ENCODE measurements around the gene MACF1.
A peak's percentile ranks its signal among the peaks of the same experiment; 100 is the strongest.

MACF1 gene

GRCh38 chr1:39398278-39399021 is 194.0 kb downstream of the MACF1 start:
- H3K9me3 Mint-ChIP-seq, result no peaks in the 10 kb centered on the region
- peaks cover 37% of the 10 kb centered on the region for H3K4me1 Mint-ChIP-seq (ENCODE audit: low read depth)
- no peak overlapping the region for H3K4me3 Mint-ChIP-seq
- H3K36me3 Mint-ChIP-seq (ENCODE audit: low read depth), result peaks cover 10% of the 10 kb centered on the region
- no peaks in the 10 kb centered on the region for H3K27me3 Mint-ChIP-seq (ENCODE audit: low read depth)
- H3K27ac Mint-ChIP-seq, result peak overlapping the region; percentile 50

GRCh38 chr1:39401106-39401505 is 196.6 kb downstream of the MACF1 start:
- Mint-ChIP-seq H3K4me1 (ENCODE audit: low read depth) (peaks cover 26% of the 10 kb centered on the region), H3K36me3 (ENCODE audit: low read depth) (peaks cover 12% of the 10 kb centered on the region), H3K27ac (no peak overlapping the region), H3K27me3 (ENCODE audit: low read depth) (no peaks in the 10 kb centered on the region), H3K9me3 (no peaks in the 10 kb centered on the region), H3K4me3 (no peak overlapping the region)

GRCh38 chr1:39404876-39405275 is 200.4 kb downstream of the MACF1 start:
- H3K27ac Mint-ChIP-seq, result no peak overlapping the region
- no peak overlapping the region for H3K4me3 Mint-ChIP-seq
- peaks cover 28% of the 10 kb centered on the region for H3K4me1 Mint-ChIP-seq (ENCODE audit: low read depth)
- no peaks in the 10 kb centered on the region for H3K9me3 Mint-ChIP-seq
- no peaks in the 10 kb centered on the region for H3K27me3 Mint-ChIP-seq (ENCODE audit: low read depth)
- H3K36me3 Mint-ChIP-seq (ENCODE audit: low read depth), result peaks cover 12% of the 10 kb centered on the region

GRCh38 chr1:39405358-39405757 is 200.9 kb downstream of the MACF1 start:
- Mint-ChIP-seq H3K4me3 (no peak overlapping the region), H3K9me3 (no peaks in the 10 kb centered on the region), H3K36me3 (ENCODE audit: low read depth) (peaks cover 15% of the 10 kb centered on the region), H3K27ac (peak overlapping the region; percentile 14), H3K4me1 (ENCODE audit: low read depth) (peaks cover 32% of the 10 kb centered on the region), H3K27me3 (ENCODE audit: low read depth) (no peaks in the 10 kb centered on the region)

GRCh38 chr1:39406533-39407450 is 202.3 kb downstream of the MACF1 start:
- H3K27me3 Mint-ChIP-seq (ENCODE audit: low read depth), result no peaks in the 10 kb centered on the region
- peaks cover 18% of the 10 kb centered on the region for H3K36me3 Mint-ChIP-seq (ENCODE audit: low read depth)
- H3K27ac Mint-ChIP-seq, result no peak overlapping the region
- H3K4me1 Mint-ChIP-seq (ENCODE audit: low read depth), result peaks cover 42% of the 10 kb centered on the region
- peak overlapping the region; percentile 88 for H3K4me3 Mint-ChIP-seq
- no peaks in the 10 kb centered on the region for H3K9me3 Mint-ChIP-seq

GRCh38 chr1:39407510-39407895 is 203.0 kb downstream of the MACF1 start:
- H3K27me3 Mint-ChIP-seq (ENCODE audit: low read depth), result no peaks in the 10 kb centered on the region
- H3K4me3 Mint-ChIP-seq, result peak overlapping the region; percentile 88
- peaks cover 16% of the 10 kb centered on the region for H3K36me3 Mint-ChIP-seq (ENCODE audit: low read depth)
- no peaks in the 10 kb centered on the region for H3K9me3 Mint-ChIP-seq
- H3K27ac Mint-ChIP-seq, result no peak overlapping the region
- H3K4me1 Mint-ChIP-seq (ENCODE audit: low read depth), result peaks cover 49% of the 10 kb centered on the region

GRCh38 chr1:39407896-39408640 is 203.6 kb downstream of the MACF1 start:
- peak overlapping the region; percentile 68 for H3K27ac Mint-ChIP-seq
- no peaks in the 10 kb centered on the region for H3K27me3 Mint-ChIP-seq (ENCODE audit: low read depth)
- peak overlapping the region; percentile 88 for H3K4me3 Mint-ChIP-seq
- H3K4me1 Mint-ChIP-seq (ENCODE audit: low read depth), result peaks cover 49% of the 10 kb centered on the region
- H3K9me3 Mint-ChIP-seq, result no peaks in the 10 kb centered on the region
- H3K36me3 Mint-ChIP-seq (ENCODE audit: low read depth), result peaks cover 11% of the 10 kb centered on the region

GRCh38 chr1:39408641-39409054 is 204.2 kb downstream of the MACF1 start:
- H3K4me1 Mint-ChIP-seq (ENCODE audit: low read depth), result peaks cover 49% of the 10 kb centered on the region
- no peak overlapping the region for H3K27ac Mint-ChIP-seq
- H3K4me3 Mint-ChIP-seq, result peak overlapping the region; percentile 88
- H3K27me3 Mint-ChIP-seq (ENCODE audit: low read depth), result no peaks in the 10 kb centered on the region
- H3K36me3 Mint-ChIP-seq (ENCODE audit: low read depth), result peaks cover 9% of the 10 kb centered on the region
- no peaks in the 10 kb centered on the region for H3K9me3 Mint-ChIP-seq

GRCh38 chr1:39409055-39409816 is 204.7 kb downstream of the MACF1 start:
- H3K9me3 Mint-ChIP-seq, result no peaks in the 10 kb centered on the region
- no peaks in the 10 kb centered on the region for H3K27me3 Mint-ChIP-seq (ENCODE audit: low read depth)
- H3K4me3 Mint-ChIP-seq, result peak overlapping the region; percentile 56
- H3K36me3 Mint-ChIP-seq (ENCODE audit: low read depth), result peaks cover 11% of the 10 kb centered on the region
- H3K4me1 Mint-ChIP-seq (ENCODE audit: low read depth), result peaks cover 49% of the 10 kb centered on the region
- no peak overlapping the region for H3K27ac Mint-ChIP-seq

GRCh38 chr1:39410915-39411436 is 206.5 kb downstream of the MACF1 start:
- Mint-ChIP-seq H3K4me3 (no peak overlapping the region), H3K36me3 (ENCODE audit: low read depth) (peaks cover 15% of the 10 kb centered on the region), H3K9me3 (no peaks in the 10 kb centered on the region), H3K27me3 (ENCODE audit: low read depth) (no peaks in the 10 kb centered on the region), H3K27ac (no peak overlapping the region), H3K4me1 (ENCODE audit: low read depth) (peaks cover 43% of the 10 kb centered on the region)

GRCh38 chr1:39411526-39412478 is 207.3 kb downstream of the MACF1 start:
- H3K4me1 Mint-ChIP-seq (ENCODE audit: low read depth), result peaks cover 42% of the 10 kb centered on the region
- no peaks in the 10 kb centered on the region for H3K9me3 Mint-ChIP-seq
- H3K27me3 Mint-ChIP-seq (ENCODE audit: low read depth), result no peaks in the 10 kb centered on the region
- no peak overlapping the region for H3K27ac Mint-ChIP-seq
- peaks cover 15% of the 10 kb centered on the region for H3K36me3 Mint-ChIP-seq (ENCODE audit: low read depth)
- H3K4me3 Mint-ChIP-seq, result no peak overlapping the region

- Mint-ChIP-seq H3K4me1 (ENCODE audit: low read depth) (peaks cover 31% of the 10 kb centered on the region), H3K9me3 (no peaks in the 10 kb centered on the region), H3K36me3 (ENCODE audit: low read depth) (peaks cover 15% of the 10 kb centered on the region), H3K27me3 (ENCODE audit: low read depth) (no peaks in the 10 kb centered on the region), H3K4me3 (no peak overlapping the region), H3K27ac (no peak overlapping the region)
These were observed 208.4 kb downstream of the MACF1 start for GRCh38 chr1:39412892-39413291.
